ENCODE measurements around the gene CAPSL. TPM values are rescaled to one million over a fixed set of nuclear protein-coding genes. Genes with fewer than 3 reads are reported as not detected.

The CAPSL gene
- total RNA-seq, result not detected in 2 replicates

DNA sequence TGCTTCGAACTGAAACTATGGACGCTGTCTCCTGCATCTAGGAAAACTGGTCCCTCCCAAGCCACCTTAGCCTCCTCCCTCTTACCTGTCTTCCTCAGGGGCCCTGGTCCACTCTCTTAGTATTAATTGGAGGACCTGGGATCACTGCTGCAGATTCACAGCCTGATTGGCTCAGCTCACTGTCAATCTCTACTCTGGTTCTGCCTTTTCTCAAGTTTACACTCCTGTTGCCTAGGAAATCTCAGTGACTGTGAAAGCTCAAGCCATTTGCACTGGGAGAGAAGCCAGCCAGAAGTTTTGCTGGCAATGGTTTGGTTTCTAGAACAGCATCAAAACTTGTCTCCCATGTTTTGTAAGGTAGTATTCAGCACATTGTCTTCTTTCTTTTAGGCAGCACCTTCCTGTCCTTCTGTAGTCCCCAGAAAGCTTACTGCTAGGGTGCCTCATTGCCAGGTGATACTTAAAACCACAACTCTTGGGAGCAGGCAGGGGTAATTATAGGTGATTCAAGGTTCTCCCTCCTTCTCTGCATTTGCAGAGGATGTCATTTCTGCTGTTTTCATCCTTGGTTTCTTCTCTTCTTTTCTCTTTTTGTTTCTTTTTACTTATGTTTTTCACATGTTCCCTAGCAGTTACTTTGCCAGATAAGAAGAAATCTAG, at the start of gene CAPSL:
CAPSL (minus strand) TSS at position 55 of the 660 bp plus-strand sequence. CDS start 17,502 bp downstream, outside the sequence.

DNA sequence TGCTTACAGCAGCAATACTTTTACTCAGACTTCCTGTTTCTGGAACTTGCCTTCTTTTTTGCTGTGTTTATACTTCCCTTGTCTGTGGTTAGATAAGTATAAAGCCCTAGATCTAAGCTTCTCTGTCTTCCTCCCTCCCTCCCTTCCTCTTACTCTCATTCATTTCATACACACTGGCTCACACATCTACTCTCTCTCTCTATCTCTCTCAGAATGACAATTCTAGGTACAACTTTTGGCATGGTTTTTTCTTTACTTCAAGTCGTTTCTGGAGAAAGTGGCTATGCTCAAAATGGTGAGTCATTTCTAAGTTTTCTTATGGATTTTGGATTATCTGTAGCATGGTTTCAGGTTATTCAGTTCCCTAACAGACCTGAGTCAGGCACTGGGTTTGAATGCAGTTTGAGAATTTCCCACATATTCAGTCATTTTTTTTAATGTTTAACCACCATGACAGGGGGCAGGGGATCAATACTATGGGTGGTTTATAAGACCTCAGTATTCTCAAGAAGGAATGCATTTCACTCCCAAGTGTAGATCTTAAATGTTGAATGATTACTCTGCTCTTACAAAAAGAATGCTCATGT, 81.6 kb downstream of the CAPSL start, which contains the start of gene IL7R:
IL7R (plus strand) TSS at position 127 of the 587 bp plus-strand sequence; CDS start at position 214, 87 bp downstream.

Other genes with a start within 250 kb of the CAPSL start
- gene IL7R, start 81.7 kb downstream of the CAPSL start, total RNA-seq, result 0.17 and 0.79 TPM in 2 replicates
- gene UGT3A1, start 52.8 kb upstream of the CAPSL start, total RNA-seq, result not detected in 2 replicates
- not detected in 2 replicates for gene UGT3A2, start 128.3 kb upstream of the CAPSL start, total RNA-seq
- gene LMBRD2, start 213.3 kb upstream of the CAPSL start, total RNA-seq, result 11.3 and 14.3 TPM in 2 replicates
- 7.3 and 15.0 TPM in 2 replicates for gene SKP2, start 213.5 kb upstream of the CAPSL start, total RNA-seq